ENCODE results near the gene ASPSCR1.

The ASPSCR1 gene

GRCh38 chr17:81954131-81955057, 23.0 kb upstream of the ASPSCR1 start:
- peak; percentile 61 for DNase-seq (ENCODE audit: low spot score)
- Histone ChIP-seq H3K4me1 (ENCODE audit: insufficient read depth, poor library complexity, severe bottlenecking) (no peaks in the 10 kb centered on the region), H3K9me3 (ENCODE audit: severe bottlenecking) (no peaks in the 10 kb centered on the region), H3K4me3 (ENCODE audit: severe bottlenecking) (no peak overlapping the region), H3K27me3 (ENCODE audit: insufficient read depth, poor library complexity, severe bottlenecking) (peaks cover 14% of the 10 kb centered on the region), H3K36me3 (ENCODE audit: low read depth) (no peaks in the 10 kb centered on the region), H3K27ac (ENCODE audit: poor library complexity, severe bottlenecking) (no peak overlapping the region)
- no peak for TF ChIP-seq CTCF (IDR thresholded peaks at IDR 0.05; ENCODE audit: poor library complexity, severe bottlenecking)
- no peak for ATAC-seq (ENCODE audit: low read depth)

GRCh38 chr17:81955058-81955681, 22.3 kb upstream of the ASPSCR1 start:
- Histone ChIP-seq H3K9me3 (ENCODE audit: severe bottlenecking) (no peaks in the 10 kb centered on the region), H3K4me1 (ENCODE audit: insufficient read depth, poor library complexity, severe bottlenecking) (no peaks in the 10 kb centered on the region), H3K27me3 (ENCODE audit: insufficient read depth, poor library complexity, severe bottlenecking) (peaks cover 19% of the 10 kb centered on the region), H3K4me3 (ENCODE audit: severe bottlenecking) (no peak overlapping the region), H3K36me3 (ENCODE audit: low read depth) (no peaks in the 10 kb centered on the region), H3K27ac (ENCODE audit: poor library complexity, severe bottlenecking) (no peak overlapping the region)
- TF ChIP-seq CTCF (IDR thresholded peaks at IDR 0.05; ENCODE audit: poor library complexity, severe bottlenecking), result no peak
- DNase-seq (ENCODE audit: low spot score) (peak; percentile 68), ATAC-seq (ENCODE audit: low read depth) (no peak)

- no peaks in the 10 kb centered on the region for H3K36me3 ChIP-seq (ENCODE audit: low read depth)
- no peak overlapping the region for H3K4me3 ChIP-seq (ENCODE audit: severe bottlenecking)
- H3K27ac ChIP-seq (ENCODE audit: poor library complexity, severe bottlenecking), result no peak overlapping the region
- peaks cover 24% of the 10 kb centered on the region for H3K27me3 ChIP-seq (ENCODE audit: insufficient read depth, poor library complexity, severe bottlenecking)
- ATAC-seq (ENCODE audit: low read depth), result no peak
- no peak for DNase-seq (ENCODE audit: low spot score)
- H3K4me1 ChIP-seq (ENCODE audit: insufficient read depth, poor library complexity, severe bottlenecking), result no peaks in the 10 kb centered on the region
- no peaks in the 10 kb centered on the region for H3K9me3 ChIP-seq (ENCODE audit: severe bottlenecking)
- TF ChIP-seq CTCF (IDR thresholded peaks at IDR 0.05; ENCODE audit: poor library complexity, severe bottlenecking), result no peak
These were observed 21.5 kb upstream of the ASPSCR1 start for GRCh38 chr17:81955756-81956544.

GRCh38 chr17:81956607-81957589, 20.5 kb upstream of the ASPSCR1 start:
- DNase-seq (ENCODE audit: low spot score) (peak; percentile 63), ATAC-seq (ENCODE audit: low read depth) (no peak)
- H3K4me3 ChIP-seq (ENCODE audit: severe bottlenecking), result no peak overlapping the region
- H3K4me1 ChIP-seq (ENCODE audit: insufficient read depth, poor library complexity, severe bottlenecking), result no peaks in the 10 kb centered on the region
- no peaks in the 10 kb centered on the region for H3K9me3 ChIP-seq (ENCODE audit: severe bottlenecking)
- no peak for TF ChIP-seq CTCF (IDR thresholded peaks at IDR 0.05; ENCODE audit: poor library complexity, severe bottlenecking)
- no peaks in the 10 kb centered on the region for H3K36me3 ChIP-seq (ENCODE audit: low read depth)
- H3K27ac ChIP-seq (ENCODE audit: poor library complexity, severe bottlenecking), result no peak overlapping the region
- peaks cover 28% of the 10 kb centered on the region for H3K27me3 ChIP-seq (ENCODE audit: insufficient read depth, poor library complexity, severe bottlenecking)
